Chondrocyte (in vitro differentiated cells): ENCODE results near the gene RSPH6A. TPM values are rescaled to one million over a fixed set of nuclear protein-coding genes. Genes with fewer than 3 reads are reported as not detected.

Experiments
- DNase-seq: peaks from one replicate; pipeline ENCODE4 v3.0.0; 2021; ENCODE audit warnings: mixed read lengths, low spot score
- H3K27ac Mint-ChIP-seq: one replicate; pipeline ENCODE4 v1.8.0; 2021; ENCODE audit warnings: mild to moderate bottlenecking, moderate library complexity, mixed read lengths; ENCODE audit not compliant: unreplicated experiment
- H3K27me3 Mint-ChIP-seq: 2 replicates; pipeline ENCODE4 v1.8.0; 2021; ENCODE audit warnings: low read depth, mixed read lengths
- H3K36me3 Mint-ChIP-seq: 2 replicates; pipeline ENCODE4 v1.8.0; 2021; ENCODE audit warnings: low read depth, mixed read lengths
- H3K4me1 Mint-ChIP-seq: 2 replicates; pipeline ENCODE4 v1.8.0; 2021; ENCODE audit warnings: low read depth, mild to moderate bottlenecking, mixed read lengths
- H3K4me3 Mint-ChIP-seq: one replicate; pipeline ENCODE4 v1.8.0; 2021; ENCODE audit warnings: mild to moderate bottlenecking, moderate library complexity, mixed read lengths; ENCODE audit not compliant: unreplicated experiment
- H3K9me3 Mint-ChIP-seq: 2 replicates; pipeline ENCODE4 v1.8.0; 2021; ENCODE audit warnings: low read depth, mixed read lengths
- CTCF ChIP-seq: fragments of 200-600 bp; sonication (generic); IDR thresholded peaks from 2 replicates; pipeline ENCODE4 v1.5.0; 2021; ENCODE audit warnings: antibody characterized with exemption, mild to moderate bottlenecking, moderate library complexity
- total RNA-seq: library from RNA; stranded (reverse); gene quantifications from 3 replicates; pipeline ENCODE4 v1.2.1, GENCODE V29; 2021

The RSPH6A gene
- total RNA-seq, 1 donor from 2014 or later = 0.15 TPM

DNA sequence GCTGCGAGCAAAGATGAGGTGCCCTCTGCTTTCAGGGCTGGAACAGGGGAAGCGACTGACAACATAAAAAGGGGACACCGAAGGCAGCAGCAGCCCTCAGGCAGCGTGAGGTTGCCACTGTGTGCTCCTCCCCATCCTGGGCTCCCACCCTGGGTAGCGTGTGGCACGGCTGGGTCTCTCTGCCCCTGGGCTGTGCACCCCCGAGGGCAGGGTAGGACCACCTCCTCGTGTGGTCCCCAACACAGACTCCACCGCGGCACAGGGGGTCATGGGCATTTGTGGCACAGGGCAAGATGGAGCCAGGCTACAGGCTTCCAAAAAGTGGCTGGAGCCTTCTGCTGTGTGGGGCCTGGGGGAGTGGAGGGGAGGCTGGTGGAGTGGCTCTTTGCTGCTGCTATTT is 6.5 kb upstream of the RSPH6A start:
- Mint-ChIP-seq H3K4me3 (no peak overlapping the region), H3K4me1 (peaks cover 6% of the 10 kb centered on the region), H3K27me3 (no peaks in the 10 kb centered on the region), H3K36me3 (peaks cover 23% of the 10 kb centered on the region), H3K9me3 (no peaks in the 10 kb centered on the region), H3K27ac (no peak overlapping the region)
- peak; percentile 83 for DNase-seq
- no peak for TF ChIP-seq CTCF

DNA sequence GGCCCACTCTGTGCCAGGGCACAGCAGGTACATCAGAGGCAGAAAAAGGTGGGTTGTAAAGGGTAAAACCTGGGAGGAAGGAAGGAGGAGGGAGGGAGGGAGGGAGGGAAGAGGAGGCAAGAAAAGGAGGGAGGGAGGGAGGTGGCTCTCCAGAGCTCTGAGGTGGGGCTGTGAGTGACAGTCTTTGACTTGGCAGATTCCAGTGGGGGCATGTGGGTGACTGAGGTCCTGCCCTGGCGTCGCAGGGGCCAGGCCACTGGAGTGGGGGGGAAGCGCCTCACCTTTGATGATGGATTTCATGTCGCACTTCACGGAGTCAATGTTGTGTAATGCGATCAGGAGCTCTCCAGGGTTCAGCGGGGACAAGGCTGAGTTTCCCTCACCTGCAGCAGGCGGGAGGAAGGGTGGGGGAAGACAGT is 6.0 kb upstream of the RSPH6A start:
- DNase-seq = no peak
- H3K4me1 Mint-ChIP-seq = peaks cover 6% of the 10 kb centered on the region
- no peaks in the 10 kb centered on the region for H3K27me3 Mint-ChIP-seq
- no peak for TF ChIP-seq CTCF
- H3K27ac Mint-ChIP-seq = no peak overlapping the region
- H3K9me3 Mint-ChIP-seq = no peaks in the 10 kb centered on the region
- H3K4me3 Mint-ChIP-seq = no peak overlapping the region
- H3K36me3 Mint-ChIP-seq = peaks cover 22% of the 10 kb centered on the region

DNA sequence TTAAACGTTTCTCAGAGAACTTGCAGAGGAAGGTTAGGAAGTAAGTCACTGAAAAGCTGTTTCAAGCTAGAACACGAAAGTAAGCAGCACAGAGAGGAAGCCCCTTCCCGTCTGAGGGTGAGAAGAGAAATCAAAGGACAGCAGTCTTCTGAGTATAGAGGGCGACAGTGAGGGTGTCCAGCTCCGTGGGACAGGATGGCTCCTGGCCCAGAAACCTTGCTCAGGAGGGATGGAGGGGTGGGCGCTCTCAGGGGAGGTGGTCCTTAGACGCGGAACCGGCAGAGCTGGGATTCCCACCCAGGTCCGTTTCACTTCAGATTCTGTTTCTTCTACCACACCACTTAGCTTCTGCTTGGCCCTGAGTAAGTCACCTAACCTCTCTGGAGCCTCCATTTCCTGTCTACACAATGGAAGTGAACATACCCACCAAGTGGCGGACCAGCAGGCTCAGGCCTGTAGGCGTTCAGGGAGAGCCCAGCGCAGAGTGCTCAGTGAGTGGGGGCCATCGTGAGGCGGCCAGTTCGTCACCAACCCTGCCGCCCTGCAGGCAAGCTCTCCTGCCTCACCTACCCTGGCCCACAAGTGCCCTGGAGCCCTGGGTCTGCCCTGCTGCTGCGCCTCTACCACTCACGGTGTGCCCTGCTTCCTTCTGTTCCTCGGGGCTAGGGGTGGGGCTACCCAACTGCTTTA is 5.5 kb upstream of the RSPH6A start:
- TF ChIP-seq CTCF = no peak
- Mint-ChIP-seq H3K27me3 (no peaks in the 10 kb centered on the region), H3K36me3 (peaks cover 17% of the 10 kb centered on the region), H3K4me1 (peaks cover 6% of the 10 kb centered on the region), H3K27ac (no peak overlapping the region), H3K9me3 (no peaks in the 10 kb centered on the region), H3K4me3 (no peak overlapping the region)
- DNase-seq = no peak

GRCh38 chr19:45819769-45820168 is 4.7 kb upstream of the RSPH6A start:
- no peaks in the 10 kb centered on the region for H3K9me3 Mint-ChIP-seq
- no peak overlapping the region for H3K4me3 Mint-ChIP-seq
- no peak overlapping the region for H3K27ac Mint-ChIP-seq
- DNase-seq = peak; percentile 90
- peaks cover 15% of the 10 kb centered on the region for H3K36me3 Mint-ChIP-seq
- no peaks in the 10 kb centered on the region for H3K27me3 Mint-ChIP-seq
- TF ChIP-seq CTCF = no peak
- H3K4me1 Mint-ChIP-seq = peaks cover 6% of the 10 kb centered on the region

DNA sequence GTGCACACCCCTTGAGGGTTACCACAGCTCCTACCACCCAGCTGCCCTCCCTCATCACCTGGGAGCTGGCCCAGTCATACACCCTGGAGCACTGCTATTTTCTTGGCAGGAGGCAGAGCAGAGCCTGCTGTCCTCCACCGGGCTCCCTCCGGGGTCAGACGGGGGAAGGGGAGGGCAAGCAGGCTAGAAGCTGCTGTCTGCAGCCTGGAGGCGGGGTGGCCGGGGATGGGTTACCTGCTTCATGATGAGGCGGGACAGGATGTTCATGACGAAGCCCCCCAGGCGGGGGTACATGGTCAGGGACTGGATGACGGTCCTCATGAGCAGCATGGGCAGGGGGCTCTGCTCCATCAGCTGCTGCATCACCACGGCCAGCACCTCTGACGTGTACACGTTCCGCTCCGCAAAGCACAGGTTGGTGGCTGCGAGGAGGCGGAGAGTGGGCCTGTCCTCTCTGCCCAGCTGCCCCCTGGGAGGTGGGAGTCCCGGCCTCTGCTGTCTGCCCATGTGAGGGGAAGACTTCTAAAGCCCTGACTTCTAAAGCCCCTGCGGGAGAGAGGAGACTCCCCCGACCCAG is 2.7 kb upstream of the RSPH6A start:
- no peak overlapping the region for H3K4me3 Mint-ChIP-seq
- DNase-seq = peak; percentile 89
- no peaks in the 10 kb centered on the region for H3K27me3 Mint-ChIP-seq
- TF ChIP-seq CTCF = no peak
- H3K9me3 Mint-ChIP-seq = no peaks in the 10 kb centered on the region
- peak overlapping the region; percentile 54 for H3K27ac Mint-ChIP-seq
- peaks cover 6% of the 10 kb centered on the region for H3K36me3 Mint-ChIP-seq
- peaks cover 3% of the 10 kb centered on the region for H3K4me1 Mint-ChIP-seq
